Measurements from ENCODE around the gene WDR18. TPM values are rescaled to one million over a fixed set of nuclear protein-coding genes. Genes with fewer than 3 reads are reported as not detected.

WDR18 gene
- total and polyA plus RNA-seq, 2 of the 8 experiments (the other 6 are each of a cell fraction or from before 2014, with no cell fraction given) = 87.7 to 177 TPM

- H2BK5ac ChIP-seq (ENCODE audit: low read depth, low read length) = no peak overlapping the region
- H4K91ac ChIP-seq (replicated peaks; ENCODE audit: insufficient read length, low read length) = no peak overlapping the region
- no peak overlapping the region for H3K23ac ChIP-seq (ENCODE audit: insufficient read length)
- H4K8ac ChIP-seq (ENCODE audit: extremely low read depth, insufficient read depth, low read length) = no peak overlapping the region
- ChIA-PET CTCF (ENCODE audit: partially characterized antibody) (interaction anchor here (1.1 to 2.5 kb wide), 4 partner anchors 14 to 82 kb away, joined by 3 to 15 read pairs (median 9); no protein-coding TSS in a partner anchor), POLR2A (ENCODE audit: partially characterized antibody) (interaction anchor here (1.3 to 1.6 kb wide), 2 partner anchors 25 to 59 kb away, joined by 3 read pairs; no protein-coding TSS in a partner anchor)
- H3K79me1 ChIP-seq (ENCODE audit: low read depth, low read length) = peaks cover 14% of the 10 kb centered on the region
- H3K23me2 ChIP-seq (ENCODE audit: low read depth, low read length) = no peaks in the 10 kb centered on the region
- no peak overlapping the region for H2BK15ac ChIP-seq (ENCODE audit: low read length)
- peaks cover 0 to 15% (median 4%) of the 10 kb centered on the region in 4 experiments; a peak in 4 of 7 replicates for H3K4me1 ChIP-seq (replicated peaks in 1 of 4; ENCODE audit: control insufficient read depth in 3 of 4, insufficient read depth in 4 of 4, low read length in 3 of 4)
- H3K18ac ChIP-seq (ENCODE audit: extremely low read depth, low read length) = no peak overlapping the region
- WGBS, 2 experiments (ENCODE audit: extremely low coverage in 1 of 2, insufficient coverage in 1 of 2, insufficient read length in 1 of 2, insufficient replicate concordance in 2 of 2, low coverage in 1 of 2, low lambda C conversion rate in 2 of 2, missing lambda C conversion rate in 1 of 2) = 95% methylated on average over 16 of the region's 16 CpGs; no CpG with 5 or more reads in 1 of the 2 experiments
- H3K79me2 ChIP-seq (ENCODE audit: control insufficient read depth in 1 of 2, insufficient read depth in 2 of 2, low read length in 2 of 2) = peaks cover 5 to 76% of the 10 kb centered on the region in 2 experiments
- peaks cover 7 to 33% of the 10 kb centered on the region in 2 experiments for H4K20me1 ChIP-seq (replicated peaks in 1 of 2; ENCODE audit: control insufficient read depth in 1 of 2, insufficient read depth in 2 of 2, low read length in 2 of 2)
- FAIRE-seq (no peak), DNase-seq (ENCODE audit: low read depth in 1 of 2, low spot score in 2 of 2) (no peak)
- peaks cover 3 to 10% (median 6%) of the 10 kb centered on the region in 4 experiments; a peak in 6 of 8 replicates for H3K36me3 ChIP-seq (ENCODE audit: control insufficient read depth in 2 of 4, insufficient read depth in 4 of 4, low read length in 3 of 4)
- H3K4me2 ChIP-seq (ENCODE audit: insufficient read depth in 1 of 2, low read depth in 2 of 2, low read length in 2 of 2) = no peak overlapping the region
- no peak for TF ChIP-seq EGR1 (IDR thresholded peaks at IDR 0.05; ENCODE audit: borderline replicate concordance, low read depth, low read length)
- TF ChIP-seq BRCA1 (IDR thresholded peaks at IDR 0.05; ENCODE audit: low read depth, low read length) = no peak
- no peak for TF ChIP-seq GTF2F1 (IDR thresholded peaks at IDR 0.05; ENCODE audit: borderline replicate concordance, low read depth, low read length)
- no peak for TF ChIP-seq BACH1 (IDR thresholded peaks at IDR 0.05; ENCODE audit: low read length)
- no peak for TF ChIP-seq SIRT6 (IDR thresholded peaks at IDR 0.05; ENCODE audit: low read length)
- no peak for TF ChIP-seq CBX8 (IDR thresholded peaks at IDR 0.05; ENCODE audit: borderline replicate concordance, low read depth, low read length)
- TF ChIP-seq SP2 (IDR thresholded peaks at IDR 0.05; ENCODE audit: low read length) = no peak
- TF ChIP-seq E2F6 (IDR thresholded peaks at IDR 0.05) = no peak
- TF ChIP-seq SP4 (IDR thresholded peaks at IDR 0.05; ENCODE audit: low read length) = no peak
- no peak for TF ChIP-seq KDM5A (IDR thresholded peaks at IDR 0.05; ENCODE audit: low read length)
- TF ChIP-seq EP300 (IDR thresholded peaks at IDR 0.05; ENCODE audit: borderline replicate concordance in 1 of 2, low read depth in 2 of 2, low read length in 2 of 2) = no peak
- no peak for TF ChIP-seq CEBPB (IDR thresholded peaks at IDR 0.05; ENCODE audit: low read depth, low read length)
- no peak for TF ChIP-seq POLR2AphosphoS5 (IDR thresholded peaks at IDR 0.05; ENCODE audit: low read depth, low read length)
- no peak overlapping the region for H3K4ac ChIP-seq (replicated peaks; ENCODE audit: insufficient read length, low read depth, low read length)
- H3K56ac ChIP-seq (replicated peaks; ENCODE audit: insufficient read length, low read depth, low read length) = no peak overlapping the region
- H3K4me3 ChIP-seq (ENCODE audit: extremely low read depth in 1 of 4, insufficient read depth in 2 of 4, low read depth in 3 of 4, low read length in 4 of 4) = no peak overlapping the region
- H2BK12ac ChIP-seq (ENCODE audit: low read depth, low read length) = no peak overlapping the region
- H3K14ac ChIP-seq (ENCODE audit: insufficient read length) = no peak overlapping the region
- H2AK5ac ChIP-seq (ENCODE audit: low read depth, low read length) = no peak overlapping the region
- no peak overlapping the region for H2BK120ac ChIP-seq (replicated peaks; ENCODE audit: low read depth, low read length)
- H3K9me3 ChIP-seq (ENCODE audit: insufficient read depth in 2 of 2, low read depth in 1 of 2, low read length in 1 of 2) = no peaks in the 10 kb centered on the region
- no peaks in the 10 kb centered on the region for H3K27me3 ChIP-seq (replicated peaks in 1 of 4; ENCODE audit: control insufficient read depth in 3 of 4, extremely low read depth in 1 of 4, insufficient read depth in 3 of 4, low read length in 3 of 4)
- H3K27ac ChIP-seq (ENCODE audit: low read depth, low read length) = no peak overlapping the region
- H3K9ac ChIP-seq (replicated peaks in 1 of 4; ENCODE audit: extremely low read depth in 1 of 4, low read depth in 3 of 4, low read length in 3 of 4) = no peak overlapping the region
- no peak overlapping the region for H2BK20ac ChIP-seq (ENCODE audit: low read length)
- H4K5ac ChIP-seq (ENCODE audit: insufficient read length, low read depth, low read length) = no peak overlapping the region
- H2AFZ ChIP-seq (ENCODE audit: low read length) = no peak overlapping the region
Observed at GRCh38 chr19:937259-937694, 46.9 kb upstream of the WDR18 start.

All from H1 (cell line).